Adrenal gland (tissue), 12 donors: ENCODE measurements around the gene OR7G2. TPM values are rescaled to one million over a fixed set of nuclear protein-coding genes. Genes with fewer than 3 reads are reported as not detected.

Experiments
- DNase-seq, 7 donors: peaks; one replicate each; pipeline ENCODE4 v3.0.0-alpha.2; 2019 to 2020
- H3K27ac ChIP-seq, 5 donors: fragments of 200-600 bp; sonication (generic) in 4 of 5; 1 replicate in 3 of 5; 2 replicates in 2 of 5; pipeline versions ENCODE4 v1.5.1 to v1.8.0; 2016 to 2020; ENCODE audit warnings: mild to moderate bottlenecking in 1 of 5
- H3K27me3 ChIP-seq: fragments of 200-600 bp; 2 replicates; pipeline ENCODE4 v1.8.0; 2021
- H3K36me3 ChIP-seq, 2 donors: fragments of 200-600 bp; replicated peaks in 1 of 2; 1 replicate in 1 of 2; 2 replicates in 1 of 2; pipeline versions ENCODE4 v1.5.1 to v1.8.0; 2018 to 2022
- H3K4me1 ChIP-seq, 2 donors: fragments of 200-600 bp; replicated peaks in 1 of 2; 1 replicate in 1 of 2; 2 replicates in 1 of 2; pipeline versions ENCODE4 v1.5.1 to v1.8.0; 2018 to 2021
- H3K4me3 ChIP-seq, 4 donors: fragments of 200-600 bp; sonication (generic) in 3 of 4; one replicate each; pipeline ENCODE4 v1.5.1; 2016 to 2018
- H3K9me3 ChIP-seq, 3 donors: fragments of 200-600 bp; sonication (generic) in 1 of 3; replicated peaks in 1 of 3; 1 replicate in 2 of 3; 2 replicates in 1 of 3; pipeline versions ENCODE4 v1.5.1 to v1.8.0; 2016 to 2021
- POLR2A ChIP-seq, 2 donors: fragments of 450-650 bp; IDR thresholded peaks; one replicate each; pipeline ENCODE4 v1.6.1; 2017; ENCODE audit warnings: antibody characterized with exemption in 2 of 2, mild to moderate bottlenecking in 2 of 2, moderate library complexity in 1 of 2
- WGBS, 4 donors: extraction: QIAGEN DNeasy Blood & Tissue Kit in 2 of 4; methylation state at CpG; one replicate each; pipeline versions ENCODE4 v1.1.5 to v1.1.7; 2013 to 2017; 5-methylcytosine and 5-hydroxymethylcytosine counted together
- intact Hi-C, 2 donors: fragments of 100-400 bp; cut with DNase I; formaldehyde crosslinking; loops; one replicate each; pipeline versions ENCODE4 v1.14.1 to v1.15.0; 2022 to 2023
- polyA plus RNA-seq, 3 donors: library from polyadenylated mRNA; stranded (reverse); fragments of 200-250 nt in 2 of 3; fragments of 350-450 nt in 1 of 3; fragmentation: Illumina TruSeq in 1 of 3; extraction: RNeasy Lipid Tissue Mini Kit (QIAGEN cat#74804) in 1 of 3; gene quantifications; one replicate each; pipeline ENCODE4 v1.2.3, GENCODE V29; 2013 to 2014
- total RNA-seq, 9 donors: library from RNA; depleted of rRNA in 4 of 9; stranded (reverse); fragments of >200 nt in 4 of 9; fragments of 120-200 nt in 1 of 9; fragmentation: NEBNext Ultra II Directional in 1 of 9; extraction: Animal tissue kit (Norgen Biotek cat#: 25700) in 1 of 9; gene quantifications; one replicate each; pipeline versions ENCODE4 v1.1.0 to v1.2.4, GENCODE V29; 2013 to 2023
- TF ChIP-seq, protein P1 (sequence below), 6 experiments: fragments of 450-650 bp in 4 of 6; fragments of 200-600 bp in 2 of 6; sonication (generic) in 1 of 6; IDR thresholded peaks; 1 replicate in 5 of 6; 2 replicates in 1 of 6; pipeline versions ENCODE4 v1.5.1 to v1.8.0; 2016 to 2021; ENCODE audit warnings: antibody characterized with exemption in 6 of 6, mild to moderate bottlenecking in 2 of 6, moderate library complexity in 1 of 6
- donor health status: healthy with polysubstance abuse.
- donor health status: Bipolar disorder and iron deficiency.
- donor health status: DM: yes; HTN: yes; CAD: no.
- donor health status: DM: no; HTN: no; CAD: no.
- donor health status: DM: no; HTN: no; CAD: no.
- donor health status: DM: yes; HTN: yes; CAD: no.

OR7G2 gene
- total and polyA plus RNA-seq, 12 donors = not detected

DNA sequence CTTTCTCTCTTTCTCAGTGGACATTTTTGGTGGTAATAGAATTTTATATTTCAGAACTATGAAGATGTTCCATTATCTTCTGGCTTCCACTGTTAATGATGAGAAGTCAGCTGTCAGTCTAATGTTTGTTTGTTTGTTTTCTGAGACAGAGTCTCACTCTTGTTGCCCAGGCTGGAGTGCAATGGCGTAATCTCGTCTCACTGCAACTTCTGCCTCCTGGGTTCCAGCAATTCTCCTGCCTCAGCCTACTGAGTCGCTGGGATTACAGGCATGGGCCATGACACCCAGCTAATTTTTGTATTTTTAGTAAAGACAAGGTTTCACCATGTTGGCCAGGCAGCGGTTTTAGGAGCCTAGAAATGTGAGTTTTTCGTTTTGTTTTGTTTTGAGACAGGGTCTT lies 37.6 kb upstream of the OR7G2 start:
- Histone ChIP-seq H3K9me3 (peaks cover 0 to 12% (median 0%) of the 10 kb centered on the region in 3 donors), H3K4me3 (no peak overlapping the region), H3K4me1 (peaks cover 0 to 17% of the 10 kb centered on the region in 2 donors), H3K27me3 (no peaks in the 10 kb centered on the region), H3K36me3 (peaks cover 0 to 4% of the 10 kb centered on the region in 2 donors), H3K27ac (no peak overlapping the region)
- TF ChIP-seq POLR2A (IDR thresholded peaks at IDR 0.05) = no peak
- TF ChIP-seq, protein P1, sequence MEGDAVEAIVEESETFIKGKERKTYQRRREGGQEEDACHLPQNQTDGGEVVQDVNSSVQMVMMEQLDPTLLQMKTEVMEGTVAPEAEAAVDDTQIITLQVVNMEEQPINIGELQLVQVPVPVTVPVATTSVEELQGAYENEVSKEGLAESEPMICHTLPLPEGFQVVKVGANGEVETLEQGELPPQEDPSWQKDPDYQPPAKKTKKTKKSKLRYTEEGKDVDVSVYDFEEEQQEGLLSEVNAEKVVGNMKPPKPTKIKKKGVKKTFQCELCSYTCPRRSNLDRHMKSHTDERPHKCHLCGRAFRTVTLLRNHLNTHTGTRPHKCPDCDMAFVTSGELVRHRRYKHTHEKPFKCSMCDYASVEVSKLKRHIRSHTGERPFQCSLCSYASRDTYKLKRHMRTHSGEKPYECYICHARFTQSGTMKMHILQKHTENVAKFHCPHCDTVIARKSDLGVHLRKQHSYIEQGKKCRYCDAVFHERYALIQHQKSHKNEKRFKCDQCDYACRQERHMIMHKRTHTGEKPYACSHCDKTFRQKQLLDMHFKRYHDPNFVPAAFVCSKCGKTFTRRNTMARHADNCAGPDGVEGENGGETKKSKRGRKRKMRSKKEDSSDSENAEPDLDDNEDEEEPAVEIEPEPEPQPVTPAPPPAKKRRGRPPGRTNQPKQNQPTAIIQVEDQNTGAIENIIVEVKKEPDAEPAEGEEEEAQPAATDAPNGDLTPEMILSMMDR (IDR thresholded peaks at IDR 0.05) = no peak
- WGBS, 4 donors = 97 to 100% (median 98%) methylated on average over 5 of the region's 5 CpGs
- DNase-seq = no peak
- intact Hi-C loops = loop anchor here in 1 of 2 donors (10.0 kb wide), 1 partner anchor 670 kb away; the partner anchor contains the start of gene FBXL12

DNA sequence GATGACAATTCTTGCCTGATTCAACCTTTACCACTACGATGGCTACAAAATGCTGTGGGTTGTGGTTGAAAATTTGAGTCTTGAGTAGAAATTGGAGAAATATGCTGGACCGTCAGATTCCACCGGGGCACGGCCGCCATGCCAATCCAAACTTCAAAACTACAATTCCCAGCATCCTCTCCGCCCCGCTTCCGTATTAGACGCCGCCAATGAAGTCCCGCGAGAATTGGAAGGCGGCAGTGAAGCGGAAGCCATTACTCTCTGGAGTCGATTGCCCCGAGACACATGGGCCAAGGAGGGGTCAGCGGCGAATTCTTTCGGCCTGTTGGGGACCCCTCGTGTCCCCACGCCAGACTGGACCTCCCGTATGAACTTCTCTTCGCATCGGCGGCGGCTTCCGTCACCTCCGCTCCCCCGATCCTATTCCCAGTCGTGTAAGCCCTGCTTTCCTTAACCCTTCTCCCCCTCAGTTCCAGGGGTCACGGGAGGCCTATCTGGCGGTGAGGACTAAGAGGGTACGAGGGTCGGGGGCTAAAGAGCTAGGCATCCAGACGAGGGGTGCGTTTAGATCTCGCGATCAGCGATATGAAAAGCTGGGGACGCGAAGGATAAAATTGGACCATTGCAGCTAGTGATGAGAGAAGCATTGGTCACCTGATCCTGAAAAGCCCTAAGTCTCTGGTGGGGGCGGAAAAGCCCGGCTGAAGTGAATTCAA lies 33.0 kb upstream of the OR7G2 start, which contains the start of gene ZNF317:
Gene ZNF317 (plus strand): TSS at position 239 of the 716 bp plus-strand sequence. CDS start 15,620 bp downstream, outside the sequence.
- intact Hi-C loops = loop anchor here in 1 of 2 donors (10.0 kb wide), 1 partner anchor 674 kb away; the partner anchor contains the start of gene FBXL12
- peak within 1 kb of the TSS; percentile 25 to 100 (median 84) for H3K4me3 ChIP-seq
- WGBS, 4 donors = 0 to 1% (median 1%) methylated on average over 38 to 43 of the region's 43 CpGs

DNA sequence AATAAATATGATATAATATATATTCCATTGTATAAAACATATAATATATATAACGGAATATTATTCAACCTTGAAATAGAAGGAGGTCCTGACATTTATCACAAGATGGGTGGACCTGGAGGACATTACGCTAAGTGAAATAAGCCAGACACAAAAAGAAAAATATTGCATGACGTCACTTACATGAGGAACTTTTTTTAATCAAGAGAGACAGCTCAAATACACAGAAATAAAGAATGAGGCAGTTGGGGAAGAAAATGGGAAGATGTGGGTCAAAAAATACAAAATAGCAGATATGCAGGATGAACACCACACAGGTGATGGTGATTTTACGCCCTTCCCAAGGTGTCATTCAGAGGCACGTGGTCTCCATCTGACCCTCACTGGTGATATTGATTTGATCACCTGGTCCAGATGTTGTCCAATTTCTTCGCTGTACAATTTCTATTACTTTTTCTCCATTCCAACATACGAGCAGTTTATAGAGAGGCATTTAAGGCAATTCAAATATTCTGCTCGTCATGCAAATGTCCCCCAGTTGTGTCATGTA lies 32.4 kb upstream of the OR7G2 start:
- WGBS, 4 donors = 26 to 33% (median 30%) methylated on average over 8 of the region's 8 CpGs
- H3K9me3 ChIP-seq = peaks cover 0 to 3% (median 0%) of the 10 kb centered on the region in 3 donors
- no peak for DNase-seq
- peaks cover 0 to 22% of the 10 kb centered on the region in 2 donors for H3K4me1 ChIP-seq
- H3K27ac ChIP-seq = peak overlapping the region in 4 of 5 donors; percentile 71 to 92 (median 92)
- H3K27me3 ChIP-seq = no peaks in the 10 kb centered on the region
- TF ChIP-seq POLR2A (IDR thresholded peaks at IDR 0.05) = no peak
- TF ChIP-seq, protein P1 (IDR thresholded peaks at IDR 0.05) = no peak
- no peaks in the 10 kb centered on the region for H3K36me3 ChIP-seq
- intact Hi-C loops = loop anchor here (10.0 kb wide), 3 partner anchors 485 to 675 kb away; partner anchors contain the start of genes FBXL12 (in 1 of the 2) and ZNF561 (in 1 of the 2)
- peak overlapping the region in 3 of 4 donors; percentile 25 to 94 (median 75) for H3K4me3 ChIP-seq

More for the DNA sequence above, 33.0 kb upstream of the OR7G2 start, which contains the start of gene ZNF317:
- peak; percentile 92 to 98 (median 94) for DNase-seq
- no peaks in the 10 kb centered on the region for H3K27me3 ChIP-seq
- H3K4me1 ChIP-seq = peaks cover 0 to 22% of the 10 kb centered on the region in 2 donors
- peak within 1 kb of the TSS; percentile 71 to 92 (median 91) for H3K27ac ChIP-seq
- no peaks in the 10 kb centered on the region for H3K36me3 ChIP-seq
- peaks cover 0 to 10% (median 0%) of the 10 kb centered on the region in 3 donors for H3K9me3 ChIP-seq
- TF ChIP-seq POLR2A (IDR thresholded peaks at IDR 0.05) = peak; percentile 10 to 68
- TF ChIP-seq, protein P1 (IDR thresholded peaks at IDR 0.05) = no peak

DNA sequence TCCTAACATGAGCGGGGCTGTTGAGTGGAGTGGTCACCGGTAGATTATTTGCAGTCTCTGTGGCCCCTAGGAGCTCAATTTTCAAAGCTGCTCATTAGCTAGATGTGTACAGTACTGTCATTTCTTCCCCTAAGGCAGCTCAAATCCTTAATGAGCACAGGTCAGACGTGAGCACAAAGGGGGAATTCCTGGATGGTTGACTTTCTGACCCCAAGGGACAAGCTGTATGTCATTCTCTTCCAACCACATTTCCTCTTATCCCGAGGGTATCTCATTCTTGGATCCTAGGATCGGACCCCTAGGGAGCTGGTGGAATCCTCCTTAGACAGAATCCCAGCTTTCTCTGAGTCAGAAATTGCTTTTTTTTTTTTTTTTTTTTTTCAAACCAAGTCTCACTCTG lies 25.1 kb upstream of the OR7G2 start:
- Histone ChIP-seq H3K27me3 (peaks cover 10% of the 10 kb centered on the region), H3K9me3 (no peaks in the 10 kb centered on the region), H3K4me3 (no peak overlapping the region), H3K36me3 (no peaks in the 10 kb centered on the region), H3K4me1 (no peaks in the 10 kb centered on the region), H3K27ac (no peak overlapping the region)
- no peak for DNase-seq
- TF ChIP-seq, protein P1 (IDR thresholded peaks at IDR 0.05) = no peak
- TF ChIP-seq POLR2A (IDR thresholded peaks at IDR 0.05) = no peak
- intact Hi-C loops = loop anchor here in 1 of 2 donors (10.0 kb wide), 2 partner anchors 492 to 662 kb away; partner anchors contain the start of gene ZNF561
- 62 to 69% (median 66%) methylated on average over 5 of the region's 5 CpGs for WGBS, 4 donors
